HG02840 (cell line): ENCODE data around the gene TMEM63A.
"Not testable (repeated sequence)": the region's sequence is repeated elsewhere in the genome, so short reads cannot be mapped to it uniquely, and the experiment has no call there.

Source experiments
- ATAC-seq: cut with Tn5 transposase; IDR thresholded peaks from one replicate; pipeline ENCODE4 v1.9.1; 2021; ENCODE audit warnings: mild to moderate bottlenecking, moderate library complexity, moderate number of reproducible peaks; ENCODE audit not compliant: unreplicated experiment, low FRiP score

Gene TMEM63A

GRCh38 chr1:225808136-225808535 lies 74.0 kb downstream of the TMEM63A start:
- no peak for ATAC-seq

DNA sequence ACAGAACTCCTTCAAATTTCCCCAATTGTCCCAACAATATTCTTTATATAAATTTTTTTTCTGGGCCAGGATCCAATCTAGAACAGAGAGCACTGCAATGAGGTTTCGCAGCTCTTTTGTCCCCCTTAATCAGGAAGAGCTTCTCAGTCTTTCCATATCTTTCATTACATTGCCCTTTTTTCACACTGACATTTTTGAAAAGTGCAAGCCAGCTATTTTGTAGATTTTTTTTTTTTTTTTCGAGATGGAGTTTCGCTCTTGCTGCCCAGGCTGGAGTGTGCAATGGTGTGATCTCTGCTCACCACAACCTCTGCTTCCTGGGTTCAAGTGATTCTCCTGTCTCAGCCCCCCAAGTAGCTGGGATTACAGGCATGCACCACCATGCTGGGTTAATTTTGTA lies 75.4 kb downstream of the TMEM63A start:
- ATAC-seq, result not testable (repeated sequence)

DNA sequence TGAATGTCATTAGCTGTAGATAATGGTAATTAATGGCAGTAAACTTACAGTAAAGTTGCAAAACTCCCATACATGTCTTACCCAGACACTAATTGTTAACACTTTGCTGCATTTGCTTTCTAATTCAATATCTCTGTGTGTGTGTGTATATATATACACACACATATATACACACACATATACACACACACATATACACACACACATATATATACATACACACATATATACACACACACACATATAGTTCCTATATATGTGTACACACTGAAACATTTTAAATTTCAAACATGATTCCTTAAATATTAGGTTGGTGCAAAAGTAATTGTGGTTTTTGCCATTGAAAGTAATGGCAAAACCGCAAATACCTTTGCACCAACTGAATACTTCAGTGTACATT lies 75.9 kb downstream of the TMEM63A start:
- ATAC-seq, result no peak

GRCh38 chr1:225801146-225801545 lies 81.0 kb downstream of the TMEM63A start:
- not testable (repeated sequence) for ATAC-seq

DNA sequence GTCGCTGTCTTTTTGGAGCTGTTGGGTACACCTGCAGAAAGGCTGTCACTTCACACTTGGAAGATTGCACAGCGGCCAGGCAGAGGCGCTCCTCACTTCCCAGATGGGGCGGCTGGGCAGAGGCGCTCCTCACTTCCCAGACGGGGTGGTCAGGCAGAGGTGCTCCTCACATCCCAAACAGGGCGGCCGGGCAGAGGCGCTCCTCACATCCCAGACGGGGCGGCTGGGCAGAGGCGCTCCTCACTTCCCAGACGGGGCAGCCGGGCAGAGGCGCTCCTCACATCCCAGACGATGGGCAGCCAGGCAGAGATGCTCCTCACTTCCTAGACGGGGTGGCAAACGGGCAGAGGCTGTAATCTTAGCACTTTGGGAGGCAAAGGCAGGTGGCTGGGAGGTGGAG lies 86.1 kb downstream of the TMEM63A start:
- not testable (repeated sequence) for ATAC-seq
